Retina (tissue), 1 donor: ENCODE results near the gene NTF3.

ENCODE experiments used
- DNase-seq: peaks from one replicate; pipeline ENCODE4 v3.0.0-alpha.2; 2016

NTF3 gene

GRCh38 chr12:5459051-5459782, 27.3 kb downstream of the NTF3 start:
- no peak for DNase-seq

DNA sequence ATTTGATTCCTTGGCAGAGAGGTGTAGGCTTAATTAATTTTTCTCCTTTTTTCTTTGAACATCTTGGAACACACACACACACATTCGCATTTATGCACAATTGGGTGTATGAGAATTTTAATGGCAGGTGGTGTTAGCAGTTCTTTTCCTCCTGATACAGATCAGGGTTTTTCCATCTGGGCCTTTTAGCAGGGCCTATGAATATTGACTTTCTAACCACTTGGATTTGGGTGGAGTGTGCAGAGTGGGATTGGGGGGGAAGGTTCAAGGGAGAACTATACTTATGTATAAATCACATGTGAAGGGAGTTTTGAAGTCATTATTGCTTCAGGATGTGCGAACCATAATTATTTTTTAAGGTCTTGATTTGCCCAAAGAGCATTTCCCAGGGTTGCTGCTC, 28.9 kb downstream of the NTF3 start:
- DNase-seq = no peak

DNA sequence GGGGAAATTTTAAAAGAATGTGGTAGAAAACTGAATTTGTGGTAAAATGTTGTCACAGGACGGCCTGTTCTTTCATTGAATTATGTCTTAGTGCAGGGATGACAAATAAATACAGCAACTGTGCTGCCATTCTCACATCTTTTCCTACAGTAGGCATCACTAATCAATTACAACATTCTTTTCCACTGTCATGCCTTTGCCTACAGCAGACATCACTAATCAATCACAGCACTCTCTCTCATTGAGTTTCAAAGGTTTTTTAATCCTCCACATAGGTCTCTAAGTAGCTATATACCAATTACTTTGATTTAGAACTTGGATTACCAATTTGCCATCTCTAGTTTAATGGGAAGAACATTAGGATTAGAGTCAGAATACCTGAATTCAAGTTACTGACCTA, 30.1 kb downstream of the NTF3 start:
- DNase-seq = no peak

- DNase-seq = no peak
Observed at GRCh38 chr12:5464096-5464495, 32.2 kb downstream of the NTF3 start.

GRCh38 chr12:5465384-5465783, 33.5 kb downstream of the NTF3 start:
- DNase-seq = no peak

DNA sequence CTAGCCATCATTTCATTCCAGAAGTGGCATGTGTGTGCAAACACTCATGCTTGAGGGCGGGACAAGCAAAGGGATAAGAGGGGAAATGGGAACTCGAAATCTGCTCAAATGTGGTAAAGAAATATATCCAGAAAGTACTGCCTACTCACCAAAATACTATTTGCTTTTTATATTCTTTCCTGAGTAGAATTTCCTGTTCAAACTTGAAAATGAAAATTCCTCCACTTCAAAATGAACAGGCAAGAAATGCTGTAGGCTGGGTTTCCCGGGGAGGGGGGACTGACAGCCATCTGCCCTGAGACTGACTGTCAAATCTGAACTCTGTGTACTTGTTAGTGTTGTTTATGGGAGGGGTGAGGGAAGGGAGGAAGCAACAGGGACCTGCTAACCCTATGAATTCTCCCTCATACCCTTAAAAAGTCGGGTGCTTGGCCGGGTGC, 34.6 kb downstream of the NTF3 start:
- DNase-seq = no peak

- no peak for DNase-seq
Observed at GRCh38 chr12:5467931-5468330, 36.0 kb downstream of the NTF3 start.

DNA sequence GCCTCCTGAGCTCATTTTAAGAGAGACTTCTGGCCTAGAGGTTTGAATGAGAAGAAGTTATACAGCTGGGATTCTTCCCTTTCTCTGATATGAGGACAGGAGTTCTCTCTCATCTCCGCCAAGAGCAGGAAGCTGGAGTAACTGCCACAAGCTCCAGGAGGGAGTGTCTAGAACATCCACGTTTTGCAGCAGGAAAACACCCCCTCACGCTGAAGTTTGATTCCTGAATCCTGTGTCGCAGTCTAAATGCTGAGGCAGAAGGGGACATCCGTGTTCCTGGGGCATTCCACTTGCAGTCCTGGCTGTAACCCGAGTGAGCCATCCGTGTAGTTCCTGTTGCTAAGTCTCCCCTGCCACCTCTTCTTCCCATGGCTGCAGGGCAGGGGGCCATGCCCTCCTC, 38.3 kb downstream of the NTF3 start:
- no peak for DNase-seq

DNA sequence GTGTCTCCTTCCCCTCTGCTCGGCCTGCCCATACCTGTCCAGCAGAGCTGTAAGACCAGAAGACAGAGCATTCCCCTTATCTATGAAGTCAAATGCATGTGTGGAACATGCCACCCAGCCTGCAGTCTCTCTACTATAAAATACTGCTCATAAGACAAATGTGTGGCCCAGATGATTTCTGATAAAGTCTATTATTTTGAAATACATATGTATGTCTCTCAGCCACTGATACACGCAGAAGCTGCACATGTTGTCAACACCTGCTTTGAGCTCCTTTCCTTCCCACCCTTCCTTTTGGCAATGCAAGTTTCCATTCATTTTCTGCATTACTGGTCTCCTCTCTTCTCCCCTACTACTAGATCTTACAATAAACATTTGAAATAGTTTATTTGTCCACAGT, 38.8 kb downstream of the NTF3 start:
- DNase-seq = no peak

DNA sequence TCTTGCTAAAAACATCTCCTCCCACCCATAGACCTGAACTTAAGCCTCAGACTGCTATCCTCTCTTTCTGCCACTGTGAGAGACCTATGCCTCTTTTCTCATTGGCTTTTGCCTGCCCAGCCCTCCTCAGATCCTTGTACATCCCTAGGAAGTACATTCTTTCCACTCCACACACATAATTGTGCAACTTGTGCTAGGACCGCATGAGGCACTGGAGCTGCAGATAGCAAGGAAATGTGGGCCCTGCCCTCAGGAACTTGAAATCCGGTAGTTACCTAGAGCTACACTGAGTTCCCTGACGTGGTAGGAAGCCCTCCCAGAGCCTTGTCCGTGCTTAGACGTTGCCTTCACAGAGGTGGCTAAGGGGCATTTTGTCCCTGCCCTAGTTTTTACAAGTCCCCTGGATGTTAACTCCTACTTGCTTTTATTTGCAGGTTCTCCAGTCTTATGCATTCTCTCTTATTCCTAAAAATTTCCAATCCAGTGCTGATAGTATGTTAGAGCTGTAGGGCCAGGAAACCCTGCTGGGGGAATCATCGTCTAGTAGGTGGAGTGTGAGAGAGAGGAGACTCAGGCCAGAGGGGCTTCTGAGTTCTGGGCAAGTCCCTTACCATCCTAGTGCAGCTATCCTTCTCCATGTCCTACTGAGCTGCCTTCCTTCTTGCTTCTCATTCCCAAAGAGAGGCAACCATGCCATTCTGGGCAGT, 41.3 kb downstream of the NTF3 start:
- DNase-seq = no peak

- DNase-seq = no peak
Observed at GRCh38 chr12:5473783-5474116, 41.8 kb downstream of the NTF3 start.

DNA sequence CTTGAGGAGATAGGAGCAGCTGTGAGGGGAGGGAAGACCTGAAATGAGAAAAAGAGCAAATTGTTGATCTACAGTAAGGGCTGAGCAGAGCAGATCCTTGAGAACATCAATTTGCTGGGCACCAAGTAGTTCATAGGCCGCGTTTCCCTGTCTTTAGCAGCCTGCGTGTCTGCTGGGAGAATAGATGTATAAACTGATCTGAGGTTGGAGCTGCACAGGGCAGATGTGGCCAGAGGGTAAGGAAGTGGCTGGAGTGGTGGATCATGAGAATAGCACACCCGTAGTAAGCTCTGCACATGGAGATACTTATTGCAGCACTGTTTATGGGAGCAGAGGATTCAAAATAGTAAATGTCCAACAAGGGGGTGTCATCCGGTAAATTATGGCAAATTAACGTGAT, 44.4 kb downstream of the NTF3 start:
- no peak for DNase-seq

DNA sequence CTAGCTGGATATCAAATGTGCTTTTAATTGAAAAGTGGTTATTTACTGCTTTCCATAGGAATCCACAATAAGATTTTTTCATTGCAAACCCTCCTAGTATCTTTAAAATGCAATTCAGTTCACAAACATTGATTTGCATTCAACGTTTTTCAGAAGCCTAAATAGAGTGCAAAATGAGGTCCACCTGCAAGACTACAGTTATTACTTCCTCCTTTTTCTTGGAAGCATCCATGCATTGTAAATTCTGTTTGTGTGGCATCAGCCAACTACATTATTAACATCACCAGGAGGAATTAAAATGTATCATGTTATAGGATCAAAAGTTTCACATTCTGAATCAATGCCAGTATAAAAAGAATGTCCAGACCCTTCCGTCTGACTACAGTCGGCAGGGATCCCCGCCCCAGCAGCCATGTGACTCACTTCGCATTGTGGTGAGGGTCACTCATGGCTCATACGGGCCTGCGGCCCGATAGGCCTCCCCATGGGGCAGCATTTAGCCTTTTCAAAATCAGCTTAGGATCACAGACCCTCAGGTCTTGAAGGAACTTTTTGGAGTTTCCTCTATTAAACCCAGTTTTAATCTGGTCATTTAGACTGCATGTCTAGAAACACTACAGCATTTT, 46.3 kb downstream of the NTF3 start:
- peak; percentile 11 for DNase-seq

DNA sequence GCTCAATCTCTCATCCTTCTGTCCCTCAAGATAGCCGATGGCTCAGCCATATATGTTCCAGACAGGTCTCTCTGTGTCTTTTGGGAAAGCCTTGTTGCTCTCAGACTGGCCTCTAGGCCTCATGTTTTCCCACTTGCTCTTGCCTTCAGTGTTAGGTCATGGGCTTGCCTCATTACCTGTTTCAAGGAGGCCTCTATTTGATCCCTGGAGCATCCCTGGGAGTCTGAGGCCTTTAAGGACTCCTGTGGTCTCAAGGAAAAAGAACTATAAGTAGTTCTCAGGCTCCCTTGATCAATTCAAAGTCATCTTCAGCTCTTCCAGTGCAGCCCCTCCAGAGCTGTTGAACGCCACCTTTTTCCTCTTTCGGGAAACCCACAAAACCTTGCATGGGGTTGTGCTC, 47.9 kb downstream of the NTF3 start:
- DNase-seq = peak; percentile 34

DNA sequence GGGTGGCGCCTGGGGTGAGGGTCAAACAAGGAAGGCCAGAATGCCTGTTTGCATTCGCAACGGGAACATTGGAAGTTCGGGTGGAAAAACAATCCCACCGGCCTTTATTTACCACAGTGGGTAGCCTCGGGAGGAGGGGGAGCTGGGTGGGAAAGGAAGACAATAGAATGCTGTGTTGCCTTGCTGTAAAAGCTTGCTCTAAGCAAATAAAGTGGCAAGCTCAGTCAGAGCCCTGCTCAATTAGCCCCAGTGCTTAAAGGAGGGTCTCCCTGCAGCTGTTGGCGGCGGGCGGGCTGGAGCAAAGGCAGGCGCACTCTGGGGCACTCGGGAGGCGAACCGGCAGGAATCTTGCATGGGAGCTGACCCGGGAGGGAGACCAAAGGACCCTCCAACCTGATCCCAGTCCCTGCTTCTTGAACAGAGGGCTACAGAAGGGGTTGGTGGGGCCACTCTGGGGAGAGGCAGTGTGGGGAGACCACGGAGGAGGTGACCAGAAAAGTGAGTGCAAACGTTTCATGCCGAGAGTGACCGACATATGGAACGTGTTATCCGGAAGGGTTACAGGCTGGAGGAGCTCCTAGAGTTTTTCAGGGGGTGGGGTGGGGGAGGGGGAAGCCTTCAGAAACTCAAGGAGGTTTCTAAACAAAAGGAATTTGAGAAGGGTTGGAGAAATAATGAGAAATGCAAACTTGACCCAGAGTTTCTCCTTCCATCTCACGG, 48.5 kb downstream of the NTF3 start:
- DNase-seq = peak; percentile 78

DNA sequence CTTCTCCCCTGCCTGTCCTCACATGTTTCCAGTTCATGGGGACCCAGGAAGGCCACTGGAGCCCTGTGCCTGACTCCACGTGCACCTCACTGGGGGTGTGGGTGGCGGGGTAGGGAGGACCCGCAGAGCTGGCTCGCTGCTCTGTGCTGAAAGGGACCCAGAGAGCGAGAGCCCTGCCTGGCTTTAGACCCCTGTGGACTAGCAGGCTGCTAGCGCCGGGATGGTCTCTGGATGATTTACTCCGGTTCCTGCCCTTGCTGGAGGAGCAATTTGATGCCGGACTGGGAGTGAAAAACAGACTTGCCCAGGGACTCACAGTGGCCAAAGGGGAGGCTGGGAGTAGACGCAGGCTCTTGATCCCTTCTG, 49.0 kb downstream of the NTF3 start:
- peak; percentile 70 for DNase-seq

- no peak for DNase-seq
Observed at GRCh38 chr12:5481645-5482044, 49.7 kb downstream of the NTF3 start.

GRCh38 chr12:5484426-5484825, 52.5 kb downstream of the NTF3 start:
- no peak for DNase-seq

DNA sequence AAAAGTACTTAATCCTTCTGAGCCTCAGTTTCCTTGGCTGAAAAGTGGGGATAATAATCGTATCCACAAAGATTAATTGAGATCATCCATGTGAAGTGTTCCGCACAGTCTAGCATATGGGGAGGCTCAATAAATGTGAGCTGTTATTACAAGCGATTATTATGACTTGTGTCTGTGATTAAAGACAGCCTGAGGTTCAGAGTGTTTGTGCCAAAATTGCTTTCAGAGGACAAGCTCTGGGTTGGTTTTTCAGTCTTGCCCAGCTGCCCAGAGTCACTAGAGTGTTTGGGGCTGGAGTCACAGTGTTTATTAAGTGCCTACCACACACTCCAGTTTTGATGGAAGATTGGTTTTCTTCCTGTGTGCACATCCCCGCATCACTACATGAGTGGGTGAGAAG, 53.5 kb downstream of the NTF3 start:
- no peak for DNase-seq

GRCh38 chr12:5487076-5487475, 55.2 kb downstream of the NTF3 start:
- DNase-seq = no peak

DNA sequence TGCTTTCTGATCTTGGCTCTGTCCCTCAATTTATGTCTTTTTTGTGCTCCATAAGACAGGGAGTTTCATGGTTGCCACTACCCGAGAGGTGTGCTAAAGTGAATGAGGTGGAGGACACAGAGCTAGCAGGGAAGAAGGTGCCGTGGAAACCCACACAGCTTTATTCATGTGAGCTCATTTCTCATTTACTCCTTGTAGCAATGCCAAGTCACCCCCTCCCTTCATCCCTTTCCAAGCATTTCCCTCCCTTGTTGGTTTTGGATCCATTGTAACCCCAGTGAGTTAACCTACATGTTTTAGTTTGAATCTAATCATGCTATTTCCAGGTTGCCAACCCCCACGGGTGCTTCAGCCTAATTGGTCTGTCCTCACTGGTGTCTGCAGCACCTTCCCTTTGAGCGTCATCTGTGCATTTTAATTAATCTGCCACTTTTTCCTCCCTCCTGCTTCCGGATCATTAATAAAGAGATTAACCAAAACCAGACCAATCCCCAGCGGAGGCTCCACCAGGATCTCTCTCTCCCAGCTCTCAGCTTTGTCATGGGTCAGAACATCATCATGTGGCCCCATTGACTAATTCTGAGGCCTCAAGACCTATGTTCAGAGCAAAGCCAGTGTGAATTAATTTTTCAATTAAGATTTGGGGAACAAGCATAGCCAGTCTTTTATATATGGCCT, 56.2 kb downstream of the NTF3 start:
- DNase-seq = no peak

DNA sequence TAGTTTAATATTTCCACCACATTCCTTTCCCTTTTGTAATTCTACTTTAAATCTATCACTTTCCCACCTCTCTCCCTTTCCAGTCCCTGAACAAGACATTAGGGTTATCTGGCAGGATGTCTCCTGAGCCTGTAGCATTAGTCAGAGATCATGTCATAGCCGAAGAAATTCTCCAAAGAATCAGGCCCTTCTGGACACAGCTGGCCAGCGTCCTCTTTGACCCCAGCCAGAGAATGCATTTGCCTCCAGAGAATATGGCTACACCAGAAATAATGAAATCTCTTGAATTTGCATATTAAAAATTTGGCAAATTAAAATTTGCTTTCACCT, 56.7 kb downstream of the NTF3 start:
- DNase-seq = no peak

DNA sequence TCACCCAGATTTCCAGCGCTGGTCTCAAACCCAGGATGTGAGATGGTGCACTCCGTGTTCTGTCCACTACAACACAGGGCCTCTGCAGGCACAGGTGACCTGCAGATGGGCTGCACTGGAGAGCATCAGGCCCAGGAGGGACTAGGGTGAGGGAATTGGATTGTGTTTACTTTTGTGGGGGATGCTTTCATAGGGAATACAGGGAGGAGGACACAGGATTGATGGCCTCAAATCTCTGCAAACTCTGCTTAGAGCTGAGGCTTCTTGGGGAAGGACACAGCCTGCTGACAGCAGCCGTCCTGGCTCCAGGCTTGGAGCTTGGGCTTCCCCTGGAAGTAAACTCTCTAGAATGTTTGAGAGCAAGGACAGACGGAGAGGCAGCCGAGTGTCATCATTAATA, 57.1 kb downstream of the NTF3 start:
- DNase-seq = no peak
